OCI-LY3 (cell line): Measurements from ENCODE around the gene EIPR1.

Experiments used
- H2AFZ ChIP-seq: fragments of 200-600, 300-600 bp; shearing (Covaris generic); 2 replicates; pipeline ENCODE4 v1.6.0; 2014; ENCODE audit warnings: antibody characterized with exemption, low read depth, low read length
- H3K27ac ChIP-seq: fragments of 200-600, 300-600 bp; sonication (generic); 2 replicates; pipeline ENCODE4 v1.5.1; 2014; ENCODE audit warnings: mild to moderate bottlenecking, low read length, moderate library complexity, mixed read lengths
- H3K27me3 ChIP-seq: fragments of 200-600, 300-600 bp; sonication (generic); 2 replicates; pipeline ENCODE4 v1.6.1; 2014; ENCODE audit warnings: low read depth, low read length, mixed read lengths
- H3K36me3 ChIP-seq: fragments of 200-600, 300-600 bp; sonication (generic); replicated peaks from 2 replicates; pipeline ENCODE3; 2014; ENCODE audit warnings: low read depth, low read length, mixed read lengths
- H3K4me1 ChIP-seq: fragments of 300-600, 200-600 bp; sonication (generic); 2 replicates; pipeline ENCODE4 v1.6.1; 2014; ENCODE audit warnings: low read length, mixed read lengths
- H3K4me2 ChIP-seq: fragments of 200-600, 300-600 bp; sonication (generic); 2 replicates; pipeline ENCODE4 v1.6.1; 2014; ENCODE audit warnings: low read length, mixed read lengths
- H3K4me3 ChIP-seq: fragments of 300-600, 200-600 bp; sonication (generic); 2 replicates; pipeline ENCODE4 v1.5.1; 2014; ENCODE audit warnings: antibody characterized with exemption, mild to moderate bottlenecking, low read length, moderate library complexity
- H3K79me2 ChIP-seq: fragments of 300-600, 200-600 bp; shearing (Covaris generic); 2 replicates; pipeline ENCODE4 v1.6.1; 2014; ENCODE audit warnings: mild to moderate bottlenecking, low read length, mixed read lengths
- H3K9ac ChIP-seq: fragments of 300-600, 200-600 bp; shearing (Covaris generic); 2 replicates; pipeline ENCODE4 v1.6.0; 2014; ENCODE audit warnings: mild to moderate bottlenecking, low read length, moderate library complexity
- H3K9me3 ChIP-seq: fragments of 200-600, 300-600 bp; shearing (Covaris generic); 2 replicates; pipeline ENCODE4 v1.6.1; 2014; ENCODE audit warnings: low read length, mixed read lengths; ENCODE audit not compliant: insufficient read depth
- H4K20me1 ChIP-seq: fragments of 200-600, 300-600 bp; sonication (generic); 2 replicates; pipeline ENCODE4 v1.6.1; 2016; ENCODE audit warnings: low read length, mixed read lengths; ENCODE audit not compliant: insufficient read depth
- EZH2phosphoT487 ChIP-seq: fragments of 200-600 bp; shearing (Covaris generic); IDR thresholded peaks from 2 replicates; pipeline ENCODE4 v1.6.1; 2018; ENCODE audit warnings: antibody characterized with exemption, mixed run types, low read depth
- TF ChIP-seq, protein P1 (sequence below): fragments of 200-600, 300-600 bp; sonication (generic); IDR thresholded peaks from 2 replicates; pipeline ENCODE4 v1.5.1; 2014; ENCODE audit warnings: antibody characterized with exemption, low read length, low read depth

Gene EIPR1

DNA sequence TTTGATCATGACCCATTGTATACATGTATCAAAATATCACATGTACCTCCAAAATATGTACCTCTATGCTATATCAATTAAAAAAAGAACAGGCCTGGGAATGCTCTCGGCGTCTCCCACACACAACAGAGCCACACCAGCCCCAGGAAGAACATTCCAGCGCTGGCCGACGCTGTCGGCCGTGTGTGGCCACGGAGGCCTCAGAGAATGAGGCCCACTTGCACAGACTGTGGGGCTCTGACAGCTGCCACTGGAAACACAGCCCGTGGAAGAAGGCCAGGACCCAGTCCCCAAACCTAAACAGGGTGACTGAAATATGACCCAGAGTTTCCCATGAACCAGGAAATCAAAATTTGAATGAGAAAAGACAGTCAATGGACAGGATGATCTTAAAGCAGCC lies 69.7 kb downstream of the EIPR1 start:
- no peak overlapping the region for H3K9ac ChIP-seq
- H4K20me1 ChIP-seq = no peaks in the 10 kb centered on the region
- peaks cover 7% of the 10 kb centered on the region; the same call in 1 of the 2 replicates for H3K79me2 ChIP-seq
- no peaks in the 10 kb centered on the region for H3K9me3 ChIP-seq
- no peak for TF ChIP-seq EZH2phosphoT487
- TF ChIP-seq, protein P1, sequence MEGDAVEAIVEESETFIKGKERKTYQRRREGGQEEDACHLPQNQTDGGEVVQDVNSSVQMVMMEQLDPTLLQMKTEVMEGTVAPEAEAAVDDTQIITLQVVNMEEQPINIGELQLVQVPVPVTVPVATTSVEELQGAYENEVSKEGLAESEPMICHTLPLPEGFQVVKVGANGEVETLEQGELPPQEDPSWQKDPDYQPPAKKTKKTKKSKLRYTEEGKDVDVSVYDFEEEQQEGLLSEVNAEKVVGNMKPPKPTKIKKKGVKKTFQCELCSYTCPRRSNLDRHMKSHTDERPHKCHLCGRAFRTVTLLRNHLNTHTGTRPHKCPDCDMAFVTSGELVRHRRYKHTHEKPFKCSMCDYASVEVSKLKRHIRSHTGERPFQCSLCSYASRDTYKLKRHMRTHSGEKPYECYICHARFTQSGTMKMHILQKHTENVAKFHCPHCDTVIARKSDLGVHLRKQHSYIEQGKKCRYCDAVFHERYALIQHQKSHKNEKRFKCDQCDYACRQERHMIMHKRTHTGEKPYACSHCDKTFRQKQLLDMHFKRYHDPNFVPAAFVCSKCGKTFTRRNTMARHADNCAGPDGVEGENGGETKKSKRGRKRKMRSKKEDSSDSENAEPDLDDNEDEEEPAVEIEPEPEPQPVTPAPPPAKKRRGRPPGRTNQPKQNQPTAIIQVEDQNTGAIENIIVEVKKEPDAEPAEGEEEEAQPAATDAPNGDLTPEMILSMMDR = no peak
- no peak overlapping the region for H3K4me3 ChIP-seq
- H3K4me2 ChIP-seq = no peak overlapping the region
- H3K27ac ChIP-seq = no peak overlapping the region
- peaks cover 6% of the 10 kb centered on the region; the same call in 1 of the 2 replicates for H3K4me1 ChIP-seq
- H3K27me3 ChIP-seq = no peaks in the 10 kb centered on the region
- H2AFZ ChIP-seq = no peak overlapping the region
- no peaks in the 10 kb centered on the region for H3K36me3 ChIP-seq

DNA sequence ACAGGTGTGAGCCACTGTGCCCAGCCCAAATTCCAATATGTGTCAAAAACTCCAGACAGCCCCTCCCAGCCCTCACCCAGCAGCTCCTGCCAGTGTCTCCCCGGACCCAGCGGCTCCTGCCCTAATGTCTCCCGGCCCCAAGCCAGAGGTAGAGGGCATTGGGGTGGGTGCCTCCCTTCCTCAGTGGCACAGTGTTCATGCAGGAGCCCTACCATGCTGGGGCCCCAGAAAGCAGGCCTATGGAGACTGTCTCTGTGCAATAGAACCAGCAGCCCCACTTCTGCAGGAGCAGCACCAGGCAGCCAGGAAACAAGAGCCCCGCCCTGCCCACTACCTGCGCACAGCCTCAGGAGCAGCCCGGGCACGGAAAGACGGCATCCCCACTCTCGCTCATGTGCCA lies 70.4 kb downstream of the EIPR1 start:
- Histone ChIP-seq H3K4me2 (no peak overlapping the region), H2AFZ (no peak overlapping the region), H3K9me3 (no peaks in the 10 kb centered on the region), H3K4me3 (no peak overlapping the region), H4K20me1 (no peaks in the 10 kb centered on the region), H3K36me3 (no peaks in the 10 kb centered on the region), H3K27me3 (no peaks in the 10 kb centered on the region), H3K9ac (no peak overlapping the region), H3K79me2 (peaks cover 7% of the 10 kb centered on the region; the same call in 1 of the 2 replicates), H3K27ac (no peak overlapping the region), H3K4me1 (peaks cover 6% of the 10 kb centered on the region; the same call in 1 of the 2 replicates)
- TF ChIP-seq, protein P1 = no peak
- no peak for TF ChIP-seq EZH2phosphoT487

DNA sequence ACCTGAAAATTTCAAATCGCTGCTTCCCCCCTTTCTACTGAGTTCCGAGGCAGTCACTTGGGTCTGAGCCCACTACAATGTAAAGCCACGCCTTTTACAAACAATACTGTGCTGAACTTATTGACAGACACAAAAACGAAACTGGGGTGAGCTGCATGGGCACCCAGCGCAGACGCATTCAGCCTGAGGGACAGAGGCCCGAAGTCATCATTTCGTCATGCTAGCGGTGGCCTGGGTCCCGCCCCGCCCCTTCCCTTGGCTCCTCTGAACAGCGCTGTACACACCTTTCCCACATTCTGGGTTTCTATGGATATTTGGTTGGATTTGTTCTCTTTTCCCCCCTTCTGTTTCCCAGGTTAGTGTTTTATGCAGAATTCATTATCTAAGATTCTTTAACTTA lies 71.7 kb downstream of the EIPR1 start:
- no peak overlapping the region for H3K4me2 ChIP-seq
- TF ChIP-seq EZH2phosphoT487 = no peak
- TF ChIP-seq, protein P1 = no peak
- H3K4me1 ChIP-seq = peaks cover 6% of the 10 kb centered on the region; the same call in 1 of the 2 replicates
- H3K9ac ChIP-seq = no peak overlapping the region
- H3K9me3 ChIP-seq = no peaks in the 10 kb centered on the region
- H3K27me3 ChIP-seq = no peaks in the 10 kb centered on the region
- no peaks in the 10 kb centered on the region for H4K20me1 ChIP-seq
- no peak overlapping the region for H3K27ac ChIP-seq
- no peak overlapping the region for H2AFZ ChIP-seq
- H3K4me3 ChIP-seq = no peak overlapping the region
- H3K36me3 ChIP-seq = peaks cover 4% of the 10 kb centered on the region
- H3K79me2 ChIP-seq = peaks cover 7% of the 10 kb centered on the region; the same call in 1 of the 2 replicates

DNA sequence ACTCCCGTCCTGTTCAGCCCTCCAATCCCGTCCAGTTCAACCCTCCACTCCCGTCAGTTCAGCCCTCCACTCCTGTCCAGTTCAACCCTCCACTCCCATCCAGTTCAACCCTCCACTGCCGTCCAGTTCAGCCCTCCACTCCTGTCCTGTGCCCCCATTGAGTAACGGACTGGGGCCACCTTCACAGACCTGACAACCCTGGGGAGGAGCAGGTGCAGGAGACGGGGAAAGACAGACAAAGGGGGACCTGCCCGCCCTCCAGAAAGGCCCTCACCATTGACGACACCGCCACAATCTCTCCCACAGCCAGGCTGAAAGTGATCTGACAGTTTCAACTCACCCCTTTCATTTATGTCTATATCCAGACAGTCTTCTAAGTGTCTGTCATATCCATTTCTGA lies 72.2 kb downstream of the EIPR1 start:
- Histone ChIP-seq H3K27ac (no peak overlapping the region), H3K9me3 (no peaks in the 10 kb centered on the region), H3K4me3 (no peak overlapping the region), H3K9ac (no peak overlapping the region), H4K20me1 (no peaks in the 10 kb centered on the region), H3K79me2 (peaks cover 7% of the 10 kb centered on the region; the same call in 1 of the 2 replicates), H3K4me1 (peaks cover 6% of the 10 kb centered on the region; the same call in 1 of the 2 replicates), H3K36me3 (peaks cover 4% of the 10 kb centered on the region), H3K27me3 (no peaks in the 10 kb centered on the region), H3K4me2 (no peak overlapping the region), H2AFZ (no peak overlapping the region)
- TF ChIP-seq EZH2phosphoT487 = no peak
- TF ChIP-seq, protein P1 = no peak
